HG03457 (cell line): ENCODE data around the gene FMC1.
"Not testable (repeated sequence)": the region's sequence is repeated elsewhere in the genome, so short reads cannot be mapped to it uniquely, and the experiment has no call there.

Source experiments
- ATAC-seq: cut with Tn5 transposase; IDR thresholded peaks from one replicate; pipeline ENCODE4 v1.9.1; 2021; ENCODE audit warnings: moderate number of reproducible peaks; ENCODE audit not compliant: unreplicated experiment

Gene FMC1

GRCh38 chr7:139341058-139341775, at the start of gene FMC1:
Gene FMC1 (plus strand): TSS chr7:139341337. CDS start chr7:139341385, 48 bp downstream.
- peak; percentile 40 for ATAC-seq

- ATAC-seq, result no peak
These were observed 48.3 kb upstream of the FMC1 start for GRCh38 chr7:139292821-139293220.

GRCh38 chr7:139293534-139293933, 47.6 kb upstream of the FMC1 start:
- no peak for ATAC-seq

GRCh38 chr7:139294241-139294640, 46.9 kb upstream of the FMC1 start:
- ATAC-seq, result no peak

GRCh38 chr7:139294951-139295575, 46.1 kb upstream of the FMC1 start:
- no peak for ATAC-seq

GRCh38 chr7:139297795-139298194, 43.3 kb upstream of the FMC1 start:
- ATAC-seq, result no peak

GRCh38 chr7:139299296-139299695, 41.8 kb upstream of the FMC1 start:
- no peak for ATAC-seq

GRCh38 chr7:139300390-139300789, 40.7 kb upstream of the FMC1 start:
- ATAC-seq, result no peak

GRCh38 chr7:139304517-139304916, 36.6 kb upstream of the FMC1 start:
- ATAC-seq, result no peak

GRCh38 chr7:139317939-139318505, 23.1 kb upstream of the FMC1 start:
- no peak for ATAC-seq

- no peak for ATAC-seq
These were observed 19.9 kb upstream of the FMC1 start for GRCh38 chr7:139321071-139321745.

- ATAC-seq, result not testable (repeated sequence)
These were observed 16.4 kb upstream of the FMC1 start for GRCh38 chr7:139324709-139325108.

GRCh38 chr7:139328375-139328774, 12.8 kb upstream of the FMC1 start:
- ATAC-seq, result no peak

GRCh38 chr7:139329119-139329518, 12.0 kb upstream of the FMC1 start:
- ATAC-seq, result no peak

GRCh38 chr7:139330333-139331030, 10.7 kb upstream of the FMC1 start:
- ATAC-seq, result no peak

GRCh38 chr7:139332697-139333359, 8.3 kb upstream of the FMC1 start:
- ATAC-seq, result no peak

GRCh38 chr7:139333443-139333842, 7.7 kb upstream of the FMC1 start:
- not testable (repeated sequence) for ATAC-seq

GRCh38 chr7:139334399-139335150, 6.6 kb upstream of the FMC1 start:
- no peak for ATAC-seq

GRCh38 chr7:139339025-139339424, 2.1 kb upstream of the FMC1 start:
- ATAC-seq, result no peak

- ATAC-seq, result no peak
These were observed 1.5 kb upstream of the FMC1 start for GRCh38 chr7:139339698-139340036.
